Tibial artery (tissue), 4 donors: ENCODE measurements around the gene FGGY.

Experiments used
- DNase-seq, 2 donors: peaks; one replicate each; pipeline ENCODE4 v3.0.0-alpha.2; 2019
- H3K27ac ChIP-seq, 2 donors: fragments of 200-600 bp; sonication (generic) in 1 of 2; 1 replicate in 1 of 2; 2 replicates in 1 of 2; pipeline ENCODE4 v1.5.1; 2018 to 2019; ENCODE audit warnings: mild to moderate bottlenecking in 1 of 2
- H3K27me3 ChIP-seq, 2 donors: fragments of 200-600 bp; sonication (generic) in 1 of 2; one replicate each; pipeline versions ENCODE4 v1.5.1 to v1.6.0; 2016 to 2019
- H3K36me3 ChIP-seq, 3 donors: fragments of 200-600 bp; sonication (generic) in 2 of 3; one replicate each; pipeline ENCODE4 v1.5.1; 2016 to 2019; ENCODE audit warnings: mild to moderate bottlenecking in 2 of 3
- H3K4me1 ChIP-seq, 4 donors: fragments of 200-600 bp; sonication (generic) in 2 of 4; 1 replicate in 3 of 4; 2 replicates in 1 of 4; pipeline ENCODE4 v1.5.1; 2016 to 2019
- H3K4me3 ChIP-seq, 2 donors: fragments of 200-600 bp; sonication (generic) in 1 of 2; 1 replicate in 1 of 2; 2 replicates in 1 of 2; pipeline ENCODE4 v1.5.1; 2018 to 2019; ENCODE audit warnings: mild to moderate bottlenecking in 2 of 2
- H3K9me3 ChIP-seq, 3 donors: fragments of 200-600 bp; sonication (generic) in 1 of 3; one replicate each; pipeline ENCODE4 v1.5.1; 2016 to 2019
- intact Hi-C: fragments of 100-400 bp; cut with DNase I; formaldehyde crosslinking; loops from one replicate; pipeline ENCODE4 v1.15.0; 2023; ENCODE audit warnings: low total_unique reads
- TF ChIP-seq, protein P1 (sequence below), 2 experiments: fragments of 200-600 bp in 1 of 2; fragments of 450-650 bp in 1 of 2; IDR thresholded peaks; one replicate each; pipeline ENCODE4 v1.5.1; 2017 to 2019; ENCODE audit warnings: antibody characterized with exemption in 2 of 2, mild to moderate bottlenecking in 1 of 2, moderate library complexity in 1 of 2

FGGY gene

DNA sequence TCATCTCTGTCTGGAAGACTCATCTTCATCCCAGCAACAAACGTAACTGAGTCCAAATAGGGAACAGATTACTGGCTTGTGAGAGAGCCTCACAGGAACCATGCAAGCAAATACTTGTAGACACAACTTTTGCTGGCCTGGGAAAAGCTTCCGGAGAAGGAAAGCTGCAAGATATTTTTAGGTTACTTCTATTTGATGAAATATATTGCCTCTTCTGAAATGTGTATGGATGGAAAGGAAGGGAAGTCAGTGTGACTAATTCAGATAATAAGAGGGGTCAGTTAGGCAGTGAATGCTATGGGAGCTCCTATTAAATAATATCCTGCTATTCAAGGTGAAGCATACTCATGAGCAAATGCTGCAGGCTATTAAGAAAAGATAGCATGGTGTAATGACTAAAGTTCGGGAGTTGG, 20.4 kb upstream of the FGGY start:
- Histone ChIP-seq H3K9me3 (no peaks in the 10 kb centered on the region), H3K36me3 (no peaks in the 10 kb centered on the region), H3K27ac (no peak overlapping the region), H3K4me1 (peaks cover 0 to 22% (median 8%) of the 10 kb centered on the region in 4 donors), H3K4me3 (no peak overlapping the region), H3K27me3 (no peaks in the 10 kb centered on the region)
- intact Hi-C loops: no loop called here
- TF ChIP-seq, protein P1, sequence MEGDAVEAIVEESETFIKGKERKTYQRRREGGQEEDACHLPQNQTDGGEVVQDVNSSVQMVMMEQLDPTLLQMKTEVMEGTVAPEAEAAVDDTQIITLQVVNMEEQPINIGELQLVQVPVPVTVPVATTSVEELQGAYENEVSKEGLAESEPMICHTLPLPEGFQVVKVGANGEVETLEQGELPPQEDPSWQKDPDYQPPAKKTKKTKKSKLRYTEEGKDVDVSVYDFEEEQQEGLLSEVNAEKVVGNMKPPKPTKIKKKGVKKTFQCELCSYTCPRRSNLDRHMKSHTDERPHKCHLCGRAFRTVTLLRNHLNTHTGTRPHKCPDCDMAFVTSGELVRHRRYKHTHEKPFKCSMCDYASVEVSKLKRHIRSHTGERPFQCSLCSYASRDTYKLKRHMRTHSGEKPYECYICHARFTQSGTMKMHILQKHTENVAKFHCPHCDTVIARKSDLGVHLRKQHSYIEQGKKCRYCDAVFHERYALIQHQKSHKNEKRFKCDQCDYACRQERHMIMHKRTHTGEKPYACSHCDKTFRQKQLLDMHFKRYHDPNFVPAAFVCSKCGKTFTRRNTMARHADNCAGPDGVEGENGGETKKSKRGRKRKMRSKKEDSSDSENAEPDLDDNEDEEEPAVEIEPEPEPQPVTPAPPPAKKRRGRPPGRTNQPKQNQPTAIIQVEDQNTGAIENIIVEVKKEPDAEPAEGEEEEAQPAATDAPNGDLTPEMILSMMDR (IDR thresholded peaks at IDR 0.05): no peak
- DNase-seq: no peak

- H3K27me3 ChIP-seq: no peaks in the 10 kb centered on the region
- no peaks in the 10 kb centered on the region for H3K36me3 ChIP-seq
- H3K27ac ChIP-seq: no peak overlapping the region
- TF ChIP-seq, protein P1 (IDR thresholded peaks at IDR 0.05): no peak
- H3K9me3 ChIP-seq: no peaks in the 10 kb centered on the region
- H3K4me3 ChIP-seq: no peak overlapping the region
- no peak for DNase-seq
- H3K4me1 ChIP-seq: peaks cover 0 to 8% (median 0%) of the 10 kb centered on the region in 4 donors
- intact Hi-C loops: no loop called here
These were observed 18.0 kb upstream of the FGGY start for GRCh38 chr1:59278780-59279354.

GRCh38 chr1:59279645-59280044, 17.2 kb upstream of the FGGY start:
- DNase-seq: no peak
- peaks cover 0 to 8% (median 0%) of the 10 kb centered on the region in 4 donors for H3K4me1 ChIP-seq
- intact Hi-C loops: no loop called here
- H3K9me3 ChIP-seq: no peaks in the 10 kb centered on the region
- H3K27ac ChIP-seq: no peak overlapping the region
- no peak overlapping the region for H3K4me3 ChIP-seq
- no peaks in the 10 kb centered on the region for H3K36me3 ChIP-seq
- no peaks in the 10 kb centered on the region for H3K27me3 ChIP-seq
- TF ChIP-seq, protein P1 (IDR thresholded peaks at IDR 0.05): no peak

DNA sequence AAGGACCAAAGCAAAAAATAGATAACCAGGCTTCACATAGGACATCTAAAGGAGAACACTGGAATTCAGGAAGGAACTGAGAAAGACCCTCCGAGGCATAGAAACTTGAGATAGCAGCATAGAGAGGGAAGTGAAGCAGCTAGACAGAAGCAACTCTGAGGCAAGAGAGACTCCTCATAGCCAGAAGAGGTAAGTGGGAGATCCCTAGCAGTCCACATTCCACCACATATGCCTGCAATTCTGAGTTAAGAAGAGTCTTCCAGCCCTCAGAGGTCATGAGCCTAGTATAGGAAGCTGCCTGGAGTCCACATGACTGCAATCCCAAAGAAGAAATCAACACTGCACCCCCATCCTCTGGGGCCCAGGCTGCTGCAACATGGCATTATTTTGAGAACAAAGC, 13.9 kb upstream of the FGGY start:
- Histone ChIP-seq H3K4me3 (no peak overlapping the region), H3K4me1 (no peaks in the 10 kb centered on the region), H3K36me3 (no peaks in the 10 kb centered on the region), H3K27ac (no peak overlapping the region), H3K27me3 (no peaks in the 10 kb centered on the region), H3K9me3 (no peaks in the 10 kb centered on the region)
- DNase-seq: no peak
- intact Hi-C loops: no loop called here
- TF ChIP-seq, protein P1 (IDR thresholded peaks at IDR 0.05): no peak

- TF ChIP-seq, protein P1 (IDR thresholded peaks at IDR 0.05): no peak
- H3K27ac ChIP-seq: no peak overlapping the region
- DNase-seq: no peak
- no peaks in the 10 kb centered on the region for H3K27me3 ChIP-seq
- H3K9me3 ChIP-seq: no peaks in the 10 kb centered on the region
- H3K4me1 ChIP-seq: no peaks in the 10 kb centered on the region
- no peaks in the 10 kb centered on the region for H3K36me3 ChIP-seq
- intact Hi-C loops: no loop called here
- no peak overlapping the region for H3K4me3 ChIP-seq
These were observed 11.2 kb upstream of the FGGY start for GRCh38 chr1:59285691-59286090.

GRCh38 chr1:59288046-59288445, 8.8 kb upstream of the FGGY start:
- no peaks in the 10 kb centered on the region for H3K9me3 ChIP-seq
- H3K4me3 ChIP-seq: no peak overlapping the region
- no peaks in the 10 kb centered on the region for H3K4me1 ChIP-seq
- intact Hi-C loops: no loop called here
- TF ChIP-seq, protein P1 (IDR thresholded peaks at IDR 0.05): no peak
- H3K36me3 ChIP-seq: no peaks in the 10 kb centered on the region
- no peak for DNase-seq
- H3K27me3 ChIP-seq: no peaks in the 10 kb centered on the region
- no peak overlapping the region for H3K27ac ChIP-seq
